HepG2 (cell line): Measurements from ENCODE around the gene MAFF. TPM values are rescaled to one million over a fixed set of nuclear protein-coding genes. Genes with fewer than 3 reads are reported as not detected.

Experiments used
- ATAC-seq: fragments of 200-7000 bp; cut with Tn5 transposase; 3 replicates; pipeline ENCODE4 v1.9.1; 2020; ENCODE audit warnings: mild to moderate bottlenecking, moderate library complexity
- BruUV-seq: library from RNA; stranded (reverse); fragments of 400-500 nt; replicated peaks from 2 replicates; lab custom pipeline; 2021; lab: Mats Ljungman, UMichigan
- CTCF ChIA-PET: fragments of 300-600 bp; formaldehyde crosslinking; extraction: SDS; loops from one replicate; lab custom pipeline; 2021; ENCODE audit warnings: low total read pairs, inconsistent platforms, low intra/inter-chr PET ratio; lab: Yijun Ruan, JAX
- POLR2A ChIA-PET: fragments of 350-600 bp; sonication (Branson Sonifier 250); formaldehyde crosslinking; loops from one replicate; lab custom pipeline; 2020; ENCODE audit warnings: antibody characterized with exemption, inconsistent platforms; lab: Yijun Ruan, JAX
- DNase-seq: peaks from one replicate; pipeline ENCODE4 v3.0.0-alpha.2; 2015; ENCODE audit warnings: low spot score
- FAIRE-seq: peaks from 3 replicates; lab custom pipeline; 2011; peaks lifted over from hg19 to GRCh38; lab: Jason Lieb, UNC
- H2AFZ ChIP-seq: one replicate; pipeline ENCODE4 v1.6.1; 2011; ENCODE audit warnings: low read length, inconsistent platforms
- H3K27ac ChIP-seq: fragments of 300-600 bp; 3 replicates; pipeline ENCODE4 v1.8.0; 2011; ENCODE audit warnings: mixed run types, mild to moderate bottlenecking, mixed read lengths, low read length, inconsistent platforms; ENCODE audit not compliant: insufficient read depth; ENCODE audit errors: extremely low read length
- H3K27me3 ChIP-seq, 2 experiments: fragments of 200-600 bp in 1 of 2; 2 replicates in 1 of 2; 3 replicates in 1 of 2; pipeline versions ENCODE4 v1.6.0 to v1.8.0; 2011; ENCODE audit warnings: low read length in 2 of 2, mild to moderate bottlenecking in 2 of 2, moderate library complexity in 2 of 2, inconsistent platforms in 1 of 2; ENCODE audit not compliant: insufficient read depth in 2 of 2, control insufficient read depth in 1 of 2
- H3K36me3 ChIP-seq, 2 experiments: fragments of 200-600 bp in 1 of 2; replicated peaks in 1 of 2; 2 replicates in 1 of 2; 3 replicates in 1 of 2; pipeline versions ENCODE4 v1.5.1 to v1.8.0; 2011; ENCODE audit warnings: low read length in 2 of 2, inconsistent platforms in 1 of 2; ENCODE audit not compliant: insufficient read depth in 2 of 2, control insufficient read depth in 1 of 2
- H3K4me1 ChIP-seq: 2 replicates; pipeline ENCODE4 v1.5.1; 2012; ENCODE audit warnings: low read length, inconsistent platforms; ENCODE audit not compliant: insufficient read depth
- H3K4me2 ChIP-seq: 2 replicates; pipeline ENCODE4 v1.6.0; 2011; ENCODE audit warnings: low read depth, low read length, inconsistent platforms
- H3K4me3 ChIP-seq, 3 experiments: fragments of 200-600 bp in 1 of 3; sonication (generic), shearing (Covaris generic) in 1 of 3; replicated peaks in 1 of 3; 2 replicates each; pipeline ENCODE4 v1.5.1; 2011 to 2016; ENCODE audit warnings: low read length in 3 of 3, inconsistent platforms in 2 of 3, low read depth in 2 of 3, mild to moderate bottlenecking in 2 of 3, control low read depth in 1 of 3, mixed read lengths in 1 of 3; ENCODE audit not compliant: insufficient read depth in 1 of 3
- H3K79me2 ChIP-seq: one replicate; pipeline ENCODE4 v1.6.1; 2011; ENCODE audit warnings: low read length, inconsistent platforms; ENCODE audit not compliant: insufficient read depth
- H3K9ac ChIP-seq: 2 replicates; pipeline ENCODE4 v1.6.0; 2011; ENCODE audit warnings: mild to moderate bottlenecking, low read depth, low read length, inconsistent platforms; ENCODE audit not compliant: insufficient read depth
- H3K9me3 ChIP-seq: 2 replicates; pipeline ENCODE4 v1.5.1; 2012; ENCODE audit warnings: mild to moderate bottlenecking, low read length
- H4K20me1 ChIP-seq: 2 replicates; pipeline ENCODE4 v1.6.0; 2011; ENCODE audit warnings: inconsistent platforms, mild to moderate bottlenecking, low read length, moderate library complexity; ENCODE audit not compliant: insufficient read depth
- ATRX ChIP-seq: sonication (generic); formaldehyde crosslinking; IDR thresholded peaks from 2 replicates; pipeline ENCODE4 v1.4.0; 2020; ENCODE audit warnings: missing genetic modification reagents, borderline replicate concordance
- CBFB ChIP-seq: sonication (generic); formaldehyde crosslinking; IDR thresholded peaks from 2 replicates; pipeline ENCODE4 v1.4.0; 2020; ENCODE audit warnings: missing genetic modification reagents
- HOXA9 ChIP-seq: sonication (generic); formaldehyde crosslinking; IDR thresholded peaks from 2 replicates; pipeline ENCODE4 v1.8.1; 2022; ENCODE audit warnings: missing genetic modification reagents, mild to moderate bottlenecking, moderate library complexity, borderline replicate concordance
- JARID2 ChIP-seq: sonication (generic); formaldehyde crosslinking; IDR thresholded peaks from 2 replicates; pipeline ENCODE4 v1.8.1; 2023; ENCODE audit warnings: missing genetic modification reagents, inconsistent platforms; ENCODE audit not compliant: insufficient replicate concordance
- POLR2AphosphoS5 ChIP-seq: IDR thresholded peaks from 2 replicates; pipeline ENCODE4 v1.6.1; 2012; ENCODE audit warnings: low read depth, low read length
- ZKSCAN1 ChIP-seq: fragments of 150-350 bp; IDR thresholded peaks from 2 replicates; pipeline ENCODE4 v1.6.1; 2014; ENCODE audit warnings: low read length
- ZNF883 ChIP-seq: sonication (generic); formaldehyde crosslinking; IDR thresholded peaks from 2 replicates; pipeline ENCODE4 v1.5.1; 2020; ENCODE audit warnings: mild to moderate bottlenecking, missing genetic modification reagents; ENCODE audit errors: not compliant biosample characterization
- ZSCAN21 ChIP-seq: sonication (generic); formaldehyde crosslinking; IDR thresholded peaks from 2 replicates; pipeline ENCODE4 v1.8.0; 2022; ENCODE audit warnings: mild to moderate bottlenecking, missing genetic modification reagents, moderate library complexity, borderline replicate concordance
- WGBS: methylation state at CpG from one replicate; pipeline ENCODE4 v1.1.6; 2017; ENCODE audit warnings: low lambda C conversion rate; 5-methylcytosine and 5-hydroxymethylcytosine counted together
- in situ Hi-C: cut with HindIII; loops from 2 replicates; pipeline ENCODE4 v1.10.0; 2017; ENCODE audit warnings: low pct_unique_long_range_greater_than_20kb; ENCODE audit not compliant: extremely low pct_ligation_motif_present
- intact Hi-C: fragments of 100-400 bp; cut with micrococcal nuclease; formaldehyde crosslinking; loops from one replicate; pipeline ENCODE4 v1.10.0; 2022; ENCODE audit not compliant: unreplicated experiment
- polyA plus RNA-seq, 8 experiments: library from polyadenylated mRNA; depleted of rRNA in 3 of 8; stranded (reverse) in 7 of 8; unstranded in 1 of 8; fragments of >200 nt; fragmentation: Illumina TruSeq in 4 of 8; extraction: Trizol in 4 of 8; gene quantifications; 2 replicates each; pipeline versions ENCODE4 v1.2.1 to v1.2.3, GENCODE V29; 2011 to 2016; ENCODE audit warnings: low read depth in 4 of 8, missing spikeins in 1 of 8, mixed read lengths in 1 of 8; ENCODE audit not compliant: insufficient read depth in 1 of 8
- total RNA-seq, 5 experiments: library from RNA; depleted of rRNA; stranded (reverse); fragments of >200 nt; fragmentation: Illumina TruSeq; extraction: Trizol; gene quantifications; 2 replicates each; pipeline ENCODE4 v1.2.3, GENCODE V29; 2016; ENCODE audit warnings: low read depth in 1 of 5
- TF ChIP-seq, protein P1 (sequence below): sonication (generic); IDR thresholded peaks from 2 replicates; pipeline ENCODE4 v1.6.1; 2016; ENCODE audit warnings: low read depth, borderline replicate concordance
- TF ChIP-seq, protein P2 (sequence below): sonication (generic); formaldehyde crosslinking; IDR thresholded peaks from 2 replicates; pipeline ENCODE4 v1.8.1; 2023; ENCODE audit warnings: missing genetic modification reagents, inconsistent platforms, borderline replicate concordance

Gene MAFF
- total and polyA plus RNA-seq, 2 of the 13 experiments (the other 11 are each of a cell fraction or from before 2014, with no cell fraction given): 5.4 to 14.3 TPM

DNA sequence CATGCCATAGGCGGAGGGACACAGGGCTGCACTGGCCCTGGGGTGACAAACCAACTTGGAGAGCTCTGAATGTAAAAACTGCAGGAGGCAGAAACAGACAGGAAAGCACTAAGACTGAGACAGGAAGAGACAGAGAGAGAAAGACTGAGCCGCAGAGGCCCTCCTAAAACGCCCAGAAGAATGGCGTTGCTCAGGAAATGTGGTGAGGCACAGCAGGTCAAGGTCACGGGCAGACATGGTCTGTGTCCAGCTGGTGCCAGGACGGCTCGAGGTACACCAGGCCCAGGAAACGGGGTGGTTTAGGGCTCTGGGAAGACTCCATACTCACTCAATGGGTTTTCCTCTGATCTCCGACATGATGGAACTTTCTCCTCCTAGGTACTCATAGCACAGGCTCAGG lies 29.1 kb downstream of the MAFF start:
- Histone ChIP-seq H4K20me1 (no peaks in the 10 kb centered on the region), H3K36me3 (peaks cover 14 to 42% of the 10 kb centered on the region in 2 experiments; a peak in 4 of 5 replicates), H3K9me3 (no peaks in the 10 kb centered on the region), H3K4me1 (peaks cover 26% of the 10 kb centered on the region), H3K9ac (no peak overlapping the region), H3K27ac (no peak overlapping the region), H3K79me2 (no peaks in the 10 kb centered on the region), H2AFZ (no peak overlapping the region), H3K27me3 (no peaks in the 10 kb centered on the region), H3K4me2 (no peak overlapping the region), H3K4me3 (no peak overlapping the region)
- POLR2A ChIA-PET: no interaction called here
- 79% methylated on average over 5 of the region's 9 CpGs for whole genome bisulfite sequencing
- CTCF ChIA-PET: interaction anchor here (0.7 kb wide), 1 partner anchor 130 kb away, joined by 3 read pairs; no protein-coding TSS in a partner anchor
- BruUV-seq: no TSS peak
- DNase-seq (no peak), FAIRE-seq (no peak), ATAC-seq (no peak)
- intact Hi-C loops (no loop called here), in situ Hi-C loops (no loop called here)
- TF ChIP-seq POLR2AphosphoS5 (no peak), CBFB (no peak), ZKSCAN1 (no peak), ATRX (CRISPR knock-in tag) (no peak), JARID2 (CRISPR knock-in tag) (no peak), ZNF883 (CRISPR knock-in tag) (no peak), ZSCAN21 (no peak), HOXA9 (CRISPR knock-in tag) (no peak)
- TF ChIP-seq, protein P1, sequence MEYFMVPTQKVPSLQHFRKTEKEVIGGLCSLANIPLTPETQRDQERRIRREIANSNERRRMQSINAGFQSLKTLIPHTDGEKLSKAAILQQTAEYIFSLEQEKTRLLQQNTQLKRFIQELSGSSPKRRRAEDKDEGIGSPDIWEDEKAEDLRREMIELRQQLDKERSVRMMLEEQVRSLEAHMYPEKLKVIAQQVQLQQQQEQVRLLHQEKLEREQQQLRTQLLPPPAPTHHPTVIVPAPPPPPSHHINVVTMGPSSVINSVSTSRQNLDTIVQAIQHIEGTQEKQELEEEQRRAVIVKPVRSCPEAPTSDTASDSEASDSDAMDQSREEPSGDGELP: no peak
- TF ChIP-seq, protein P2, sequence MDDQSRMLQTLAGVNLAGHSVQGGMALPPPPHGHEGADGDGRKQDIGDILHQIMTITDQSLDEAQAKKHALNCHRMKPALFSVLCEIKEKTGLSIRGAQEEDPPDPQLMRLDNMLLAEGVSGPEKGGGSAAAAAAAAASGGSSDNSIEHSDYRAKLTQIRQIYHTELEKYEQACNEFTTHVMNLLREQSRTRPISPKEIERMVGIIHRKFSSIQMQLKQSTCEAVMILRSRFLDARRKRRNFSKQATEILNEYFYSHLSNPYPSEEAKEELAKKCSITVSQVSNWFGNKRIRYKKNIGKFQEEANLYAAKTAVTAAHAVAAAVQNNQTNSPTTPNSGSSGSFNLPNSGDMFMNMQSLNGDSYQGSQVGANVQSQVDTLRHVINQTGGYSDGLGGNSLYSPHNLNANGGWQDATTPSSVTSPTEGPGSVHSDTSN (CRISPR knock-in tag): no peak
